Panc1 (cell line): ENCODE data around the gene CHN1. TPM values are rescaled to one million over a fixed set of nuclear protein-coding genes. Genes with fewer than 3 reads are reported as not detected.

ENCODE experiments used
- ATAC-seq: fragments of 200-7000 bp; cut with Tn5 transposase; 2 replicates; pipeline ENCODE4 v1.9.1; 2020; ENCODE audit warnings: mild to moderate bottlenecking, moderate library complexity
- BruUV-seq: library from RNA; stranded (reverse); fragments of 400-500 nt; replicated peaks from 2 replicates; lab custom pipeline; 2021; lab: Mats Ljungman, UMichigan
- CTCF ChIA-PET: fragments of 300-600 bp; sonication (Branson Sonifier 250); formaldehyde crosslinking; loops from one replicate; lab custom pipeline; 2022; ENCODE audit warnings: antibody characterized with exemption; lab: Charles Lee
- POLR2A ChIA-PET: fragments of 300-600 bp; sonication (Branson Sonifier 250); formaldehyde crosslinking; loops from one replicate; lab custom pipeline; 2022; ENCODE audit warnings: antibody characterized with exemption; lab: Charles Lee
- DNase-seq: peaks from one replicate; pipeline ENCODE4 v3.0.0-alpha.2; 2010; ENCODE audit warnings: low read depth, low spot score
- H3K27ac ChIP-seq: 2 replicates; pipeline ENCODE4 v1.5.1; 2011; ENCODE audit warnings: mild to moderate bottlenecking, low read length, inconsistent platforms
- H3K27me3 ChIP-seq: fragments of 200-500 bp; sonication (Bioruptor generic); 2 replicates; pipeline ENCODE4 v1.6.0; 2014; ENCODE audit warnings: low read length, inconsistent platforms; ENCODE audit not compliant: control insufficient read depth, insufficient read depth
- H3K36me3 ChIP-seq: fragments of 200-500 bp; sonication (Bioruptor generic); 2 replicates; pipeline ENCODE4 v1.5.1; 2014; ENCODE audit warnings: inconsistent platforms, mild to moderate bottlenecking, low read length, moderate library complexity; ENCODE audit not compliant: control insufficient read depth, insufficient read depth
- H3K4me1 ChIP-seq: 2 replicates; pipeline ENCODE4 v1.5.1; 2011; ENCODE audit warnings: inconsistent platforms, mild to moderate bottlenecking, low read length, moderate library complexity; ENCODE audit not compliant: control insufficient read depth, insufficient read depth
- H3K4me3 ChIP-seq, 2 experiments: 2 replicates each; pipeline ENCODE4 v1.5.1; 2011 to 2012; ENCODE audit warnings: low read depth in 2 of 2, low read length in 2 of 2, mild to moderate bottlenecking in 2 of 2, inconsistent platforms in 1 of 2, moderate library complexity in 1 of 2
- H3K9me3 ChIP-seq: fragments of 200-500 bp; sonication (Bioruptor generic); 2 replicates; pipeline ENCODE4 v1.5.1; 2014; ENCODE audit warnings: low read depth, mild to moderate bottlenecking, inconsistent platforms, low read length, moderate library complexity; ENCODE audit not compliant: control insufficient read depth, insufficient read depth
- CTCF ChIP-seq: fragments of 450-650 bp; IDR thresholded peaks from 2 replicates; pipeline ENCODE4 v1.5.1; 2017; ENCODE audit warnings: mild to moderate bottlenecking
- POLR2AphosphoS5 ChIP-seq: IDR thresholded peaks from 2 replicates; pipeline ENCODE4 v1.6.1; 2012; ENCODE audit warnings: mild to moderate bottlenecking, low read depth, low read length, moderate library complexity
- REST ChIP-seq, 2 experiments: IDR thresholded peaks; 2 replicates each; pipeline ENCODE4 v1.6.1; 2011 to 2012; ENCODE audit warnings: low read depth in 2 of 2, control low read depth in 1 of 2, low read length in 1 of 2, mild to moderate bottlenecking in 1 of 2, moderate library complexity in 1 of 2; ENCODE audit not compliant: insufficient read depth in 1 of 2
- SIN3A ChIP-seq: IDR thresholded peaks from 2 replicates; pipeline ENCODE4 v1.6.1; 2012; ENCODE audit warnings: low read depth, mild to moderate bottlenecking, low read length, moderate library complexity, borderline replicate concordance; ENCODE audit not compliant: insufficient read depth
- TCF7L2 ChIP-seq: IDR thresholded peaks from 2 replicates; pipeline ENCODE4 v1.6.1; 2011; ENCODE audit warnings: mild to moderate bottlenecking, low read depth, low read length, inconsistent platforms
- in situ Hi-C: cut with HindIII; loops from 2 replicates; pipeline ENCODE4 v1.10.0; 2016; ENCODE audit warnings: low sequenced_read_pairs, low pct_unique_long_range_greater_than_20kb
- intact Hi-C: fragments of 100-400 bp; cut with micrococcal nuclease; formaldehyde crosslinking; loops from one replicate; pipeline ENCODE4 v1.10.0; 2022; ENCODE audit not compliant: unreplicated experiment
- total RNA-seq: library from RNA; stranded (reverse); gene quantifications from one replicate; pipeline ENCODE4 v1.2.1, GENCODE V29; 2021; ENCODE audit not compliant: unreplicated experiment

Gene CHN1
- total RNA-seq, 1 experiment from 2014 or later: 20.8 TPM

- in situ Hi-C loops: loop anchor here (25.0 kb wide), 1 partner anchor 164 kb away; no protein-coding TSS in a partner anchor
- Histone ChIP-seq H3K27ac (no peak overlapping the region), H3K4me3 (no peak overlapping the region), H3K27me3 (no peaks in the 10 kb centered on the region), H3K9me3 (no peaks in the 10 kb centered on the region), H3K36me3 (no peaks in the 10 kb centered on the region), H3K4me1 (no peaks in the 10 kb centered on the region)
- ATAC-seq (no peak), DNase-seq (no peak)
- BruUV-seq: no TSS peak
- CTCF ChIA-PET: no interaction called here
- TF ChIP-seq CTCF (no peak), TCF7L2 (no peak), SIN3A (no peak), REST (IDR thresholded peaks at IDR 0.05; ENCODE audit: insufficient read depth in 1 of 2, low read depth in 2 of 2, low read length in 1 of 2) (no peak), POLR2AphosphoS5 (no peak)
- POLR2A ChIA-PET: no interaction called here
- intact Hi-C loops: no loop called here
Measured at GRCh38 chr2:174951745-174952144, 53.4 kb downstream of the CHN1 start.

- BruUV-seq: no TSS peak
- DNase-seq (no peak), ATAC-seq (no peak)
- POLR2A ChIA-PET: no interaction called here
- CTCF ChIA-PET: no interaction called here
- H3K36me3 ChIP-seq: no peaks in the 10 kb centered on the region
- H3K4me3 ChIP-seq: no peak overlapping the region
- intact Hi-C loops: no loop called here
- no peaks in the 10 kb centered on the region for H3K27me3 ChIP-seq
- H3K27ac ChIP-seq: no peak overlapping the region
- no peak for TF ChIP-seq SIN3A
- TF ChIP-seq REST (IDR thresholded peaks at IDR 0.05; ENCODE audit: insufficient read depth in 1 of 2, low read depth in 2 of 2, low read length in 1 of 2): no peak
- TF ChIP-seq POLR2AphosphoS5: no peak
- TF ChIP-seq CTCF: no peak
- no peak for TF ChIP-seq TCF7L2
- no peaks in the 10 kb centered on the region for H3K9me3 ChIP-seq
- H3K4me1 ChIP-seq: no peaks in the 10 kb centered on the region
- in situ Hi-C loops: loop anchor here (25.0 kb wide), 1 partner anchor 163 kb away; no protein-coding TSS in a partner anchor
Measured at GRCh38 chr2:174949988-174950687, 55.0 kb downstream of the CHN1 start.
